Measurements from ENCODE around the gene ARHGAP18.

Gene ARHGAP18

GRCh38 chr6:129648819-129649491 lies 61.0 kb downstream of the ARHGAP18 start:
- Histone ChIP-seq H3K4me1 (ENCODE audit: control insufficient read depth, insufficient read depth, low read length) (peaks cover 16% of the 10 kb centered on the region), H3K27ac (ENCODE audit: extremely low read depth, low read depth, low read length) (no peak overlapping the region), H3K9me3 (ENCODE audit: control insufficient read depth, insufficient read depth, low read depth, low read length) (no peaks in the 10 kb centered on the region), H3K4me3 (ENCODE audit: low read depth, low read length) (no peak overlapping the region), H3K36me3 (ENCODE audit: control insufficient read depth in 2 of 2, insufficient read depth in 1 of 2, low read length in 2 of 2) (no peaks in the 10 kb centered on the region)
- TF ChIP-seq ZNF175 (tag by site-specific recombination; IDR thresholded peaks at IDR 0.05) (no peak), PRDM1 (tag by site-specific recombination; IDR thresholded peaks at IDR 0.05) (0 out of 2 replicates have a peak, but pooled peaks have one; percentile 13)
- ChIA-PET CTCF (interaction anchor here (0.7 kb wide), 1 partner anchor 494 kb away, joined by 3 read pairs; no protein-coding TSS in a partner anchor), POLR2A (no interaction called here)

GRCh38 chr6:129647044-129647443 lies 62.9 kb downstream of the ARHGAP18 start:
- Histone ChIP-seq H3K9me3 (ENCODE audit: control insufficient read depth, insufficient read depth, low read depth, low read length) (no peaks in the 10 kb centered on the region), H3K27ac (ENCODE audit: extremely low read depth, low read depth, low read length) (no peak overlapping the region), H3K4me1 (ENCODE audit: control insufficient read depth, insufficient read depth, low read length) (peaks cover 16% of the 10 kb centered on the region), H3K36me3 (ENCODE audit: control insufficient read depth in 2 of 2, insufficient read depth in 1 of 2, low read length in 2 of 2) (no peaks in the 10 kb centered on the region), H3K4me3 (ENCODE audit: low read depth, low read length) (no peak overlapping the region)
- TF ChIP-seq KLF8 (tag by site-specific recombination; IDR thresholded peaks at IDR 0.05), result no peak
- TF ChIP-seq ZNF248 (tag by site-specific recombination; IDR thresholded peaks at IDR 0.05), result no peak
- no peak for TF ChIP-seq ZNF560 (tag by site-specific recombination; IDR thresholded peaks at IDR 0.05; ENCODE audit: borderline replicate concordance)
- TF ChIP-seq ZEB2 (tag by site-specific recombination; IDR thresholded peaks at IDR 0.05), result no peak
- ChIA-PET CTCF (interaction anchor here (1.0 kb wide), 1 partner anchor 10 kb away, joined by 3 read pairs; no protein-coding TSS in a partner anchor), POLR2A (no interaction called here)

GRCh38 chr6:129646642-129647041 lies 63.3 kb downstream of the ARHGAP18 start:
- no peak overlapping the region for H3K27ac ChIP-seq (ENCODE audit: extremely low read depth, low read depth, low read length)
- no peaks in the 10 kb centered on the region for H3K9me3 ChIP-seq (ENCODE audit: control insufficient read depth, insufficient read depth, low read depth, low read length)
- no peaks in the 10 kb centered on the region for H3K36me3 ChIP-seq (ENCODE audit: control insufficient read depth in 2 of 2, insufficient read depth in 1 of 2, low read length in 2 of 2)
- no peak overlapping the region for H3K4me3 ChIP-seq (ENCODE audit: low read depth, low read length)
- no peak for TF ChIP-seq ZNF335 (tag by site-specific recombination; conservative IDR thresholded peaks at IDR 0.05)
- no peak for TF ChIP-seq MYNN (tag by site-specific recombination; IDR thresholded peaks at IDR 0.05; ENCODE audit: borderline replicate concordance)
- no peak for TF ChIP-seq ZNF157 (tag by site-specific recombination; IDR thresholded peaks at IDR 0.05)
- TF ChIP-seq PRDM4 (tag by site-specific recombination; IDR thresholded peaks at IDR 0.05), result no peak
- TF ChIP-seq ZNF560 (tag by site-specific recombination; IDR thresholded peaks at IDR 0.05; ENCODE audit: borderline replicate concordance), result no peak
- no peak for TF ChIP-seq ZNF48 (tag by site-specific recombination; IDR thresholded peaks at IDR 0.05)
- no peak for TF ChIP-seq ZNF664 (tag by site-specific recombination; IDR thresholded peaks at IDR 0.05)
- TF ChIP-seq ZNF623 (tag by site-specific recombination; IDR thresholded peaks at IDR 0.05), result no peak
- TF ChIP-seq ZNF596 (tag by site-specific recombination; IDR thresholded peaks at IDR 0.05), result no peak
- CTCF ChIA-PET, result interaction anchor here (0.6 to 1.0 kb wide), 2 partner anchors 11 to 48 kb away, joined by 3 to 4 read pairs; no protein-coding TSS in a partner anchor
- POLR2A ChIA-PET, result no interaction called here
- H3K4me1 ChIP-seq (ENCODE audit: control insufficient read depth, insufficient read depth, low read length), result peaks cover 16% of the 10 kb centered on the region

- POLR2A ChIA-PET, result interaction anchor here (2.4 kb wide), 1 partner anchor 64 kb away, joined by 6 read pairs; the partner anchor contains the start of gene ARHGAP18
- CTCF ChIA-PET, result interaction anchor here (0.6 to 1.0 kb wide), 3 partner anchors 11 to 47 kb away, joined by 3 to 4 read pairs (median 3); no protein-coding TSS in a partner anchor
- no peak for TF ChIP-seq GLIS1 (tag by site-specific recombination; IDR thresholded peaks at IDR 0.05)
- no peak for TF ChIP-seq ZNF830 (tag by site-specific recombination; IDR thresholded peaks at IDR 0.05; ENCODE audit: low read depth)
- no peak for TF ChIP-seq ZNF621 (tag by site-specific recombination; IDR thresholded peaks at IDR 0.05)
- no peak for TF ChIP-seq FEZF1 (tag by site-specific recombination; IDR thresholded peaks at IDR 0.05)
- TF ChIP-seq ZSCAN30 (tag by site-specific recombination; IDR thresholded peaks at IDR 0.05), result no peak
- no peak for TF ChIP-seq ZNF114 (tag by site-specific recombination; IDR thresholded peaks at IDR 0.05)
- no peak for TF ChIP-seq CTCF (tag by site-specific recombination; IDR thresholded peaks at IDR 0.05)
- TF ChIP-seq ZNF777 (tag by site-specific recombination; IDR thresholded peaks at IDR 0.05; ENCODE audit: borderline replicate concordance), result no peak
These were observed 64.0 kb downstream of the ARHGAP18 start for GRCh38 chr6:129645830-129646579.

More at GRCh38 chr6:129645830-129646579, 64.0 kb downstream of the ARHGAP18 start:
- no peaks in the 10 kb centered on the region for H3K36me3 ChIP-seq (ENCODE audit: control insufficient read depth in 2 of 2, insufficient read depth in 1 of 2, low read length in 2 of 2)
- peaks cover 16% of the 10 kb centered on the region for H3K4me1 ChIP-seq (ENCODE audit: control insufficient read depth, insufficient read depth, low read length)
- H3K4me3 ChIP-seq (ENCODE audit: low read depth, low read length), result no peak overlapping the region
- H3K9me3 ChIP-seq (ENCODE audit: control insufficient read depth, insufficient read depth, low read depth, low read length), result no peaks in the 10 kb centered on the region
- H3K27ac ChIP-seq (ENCODE audit: extremely low read depth, low read depth, low read length), result no peak overlapping the region
